B cell (primary cell): ENCODE data around the gene ZNF135.

ENCODE experiments used
- EZH2 ChIP-seq: IDR thresholded peaks from 2 replicates; pipeline ENCODE4 v1.6.1; 2012; ENCODE audit warnings: borderline replicate concordance, low read depth, mild to moderate bottlenecking, moderate library complexity, low read length; ENCODE audit not compliant: insufficient read depth, poor library complexity, severe bottlenecking
- TF ChIP-seq, protein P1 (sequence below): fragments of 200-600 bp; IDR thresholded peaks from one replicate; pipeline ENCODE4 v1.8.0; 2022; ENCODE audit warnings: antibody characterized with exemption, mild to moderate bottlenecking

DNA sequence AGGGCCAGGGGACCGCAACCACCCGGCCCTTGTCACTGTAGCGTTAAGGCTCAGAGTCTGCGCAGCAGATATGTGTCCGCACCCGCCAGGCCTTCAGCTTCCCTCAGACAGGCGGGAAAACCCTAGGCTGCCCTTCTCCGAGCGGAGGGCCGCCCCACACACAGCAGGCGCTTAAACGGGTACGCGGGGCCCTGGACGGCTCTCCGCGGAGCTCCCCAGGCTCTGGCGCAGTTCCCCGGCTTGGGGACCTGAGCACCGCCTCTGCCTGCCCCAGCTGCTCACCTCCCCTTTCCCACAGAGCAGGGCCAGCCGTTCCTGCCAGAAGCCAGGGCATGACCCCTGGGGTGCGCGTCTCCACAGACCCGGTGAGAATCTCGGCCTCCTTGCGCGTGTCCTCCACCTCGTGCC is 593 bp downstream of the ZNF135 start:
- TF ChIP-seq, protein P1, sequence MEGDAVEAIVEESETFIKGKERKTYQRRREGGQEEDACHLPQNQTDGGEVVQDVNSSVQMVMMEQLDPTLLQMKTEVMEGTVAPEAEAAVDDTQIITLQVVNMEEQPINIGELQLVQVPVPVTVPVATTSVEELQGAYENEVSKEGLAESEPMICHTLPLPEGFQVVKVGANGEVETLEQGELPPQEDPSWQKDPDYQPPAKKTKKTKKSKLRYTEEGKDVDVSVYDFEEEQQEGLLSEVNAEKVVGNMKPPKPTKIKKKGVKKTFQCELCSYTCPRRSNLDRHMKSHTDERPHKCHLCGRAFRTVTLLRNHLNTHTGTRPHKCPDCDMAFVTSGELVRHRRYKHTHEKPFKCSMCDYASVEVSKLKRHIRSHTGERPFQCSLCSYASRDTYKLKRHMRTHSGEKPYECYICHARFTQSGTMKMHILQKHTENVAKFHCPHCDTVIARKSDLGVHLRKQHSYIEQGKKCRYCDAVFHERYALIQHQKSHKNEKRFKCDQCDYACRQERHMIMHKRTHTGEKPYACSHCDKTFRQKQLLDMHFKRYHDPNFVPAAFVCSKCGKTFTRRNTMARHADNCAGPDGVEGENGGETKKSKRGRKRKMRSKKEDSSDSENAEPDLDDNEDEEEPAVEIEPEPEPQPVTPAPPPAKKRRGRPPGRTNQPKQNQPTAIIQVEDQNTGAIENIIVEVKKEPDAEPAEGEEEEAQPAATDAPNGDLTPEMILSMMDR = no peak
- no peak for TF ChIP-seq EZH2
